Endometrial microvascular endothelial cells (primary cell): Measurements from ENCODE around the gene RAPGEF6. TPM values are rescaled to one million over a fixed set of nuclear protein-coding genes. Genes with fewer than 3 reads are reported as not detected.

Experiments
- in situ Hi-C: cut with HindIII; loops from 2 replicates; pipeline ENCODE4 v1.10.0; 2017; ENCODE audit warnings: low sequenced_read_pairs, low pct_unique_long_range_greater_than_20kb; ENCODE audit errors: inconsistent ontology term
- total RNA-seq: library from RNA; depleted of rRNA; stranded (reverse); fragments of >200 nt; gene quantifications from one replicate; pipeline ENCODE4 v1.2.3, GENCODE V29; 2015; ENCODE audit errors: inconsistent ontology term

RAPGEF6 gene
- total RNA-seq, 1 donor from 2014 or later, result 7.7 TPM

DNA sequence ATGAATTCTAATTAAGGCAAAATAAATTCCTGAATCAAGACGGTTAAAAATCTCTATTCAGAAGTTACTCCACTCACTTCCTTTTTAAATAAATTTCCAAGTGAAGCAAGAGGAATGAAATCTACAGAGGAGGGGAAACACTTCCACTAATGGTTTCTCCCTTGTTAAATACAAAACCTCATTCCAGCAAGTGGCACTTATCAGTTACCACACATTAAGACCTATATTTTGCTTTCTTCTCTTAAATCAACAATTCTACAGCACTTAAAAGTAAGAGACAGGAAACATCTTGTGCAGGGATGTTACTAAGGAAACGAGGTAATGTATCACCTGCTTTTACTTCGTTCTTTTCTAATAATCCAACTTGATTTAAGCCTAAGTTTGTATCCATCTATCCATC lies 172.6 kb downstream of the RAPGEF6 start:
- in situ Hi-C loops, result no loop called here

DNA sequence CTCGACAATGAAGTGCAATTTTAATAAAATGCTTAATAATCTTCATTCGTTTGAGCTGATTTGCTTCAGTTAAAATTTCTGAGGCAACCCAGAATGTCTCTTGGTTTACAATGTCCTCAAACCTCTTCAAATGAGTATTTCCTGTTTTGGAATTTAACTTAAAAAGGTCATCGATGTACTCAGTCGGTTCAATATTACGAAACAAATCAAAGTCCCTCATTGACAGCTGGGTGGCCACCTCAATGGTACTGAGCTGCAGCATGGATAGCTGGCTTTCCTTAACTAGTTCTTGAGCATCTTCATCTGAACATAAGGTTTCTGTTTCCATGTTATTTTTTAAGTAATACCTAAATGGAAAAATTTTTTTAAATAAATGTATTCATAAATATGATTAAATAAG lies 173.3 kb downstream of the RAPGEF6 start:
- in situ Hi-C loops, result no loop called here

DNA sequence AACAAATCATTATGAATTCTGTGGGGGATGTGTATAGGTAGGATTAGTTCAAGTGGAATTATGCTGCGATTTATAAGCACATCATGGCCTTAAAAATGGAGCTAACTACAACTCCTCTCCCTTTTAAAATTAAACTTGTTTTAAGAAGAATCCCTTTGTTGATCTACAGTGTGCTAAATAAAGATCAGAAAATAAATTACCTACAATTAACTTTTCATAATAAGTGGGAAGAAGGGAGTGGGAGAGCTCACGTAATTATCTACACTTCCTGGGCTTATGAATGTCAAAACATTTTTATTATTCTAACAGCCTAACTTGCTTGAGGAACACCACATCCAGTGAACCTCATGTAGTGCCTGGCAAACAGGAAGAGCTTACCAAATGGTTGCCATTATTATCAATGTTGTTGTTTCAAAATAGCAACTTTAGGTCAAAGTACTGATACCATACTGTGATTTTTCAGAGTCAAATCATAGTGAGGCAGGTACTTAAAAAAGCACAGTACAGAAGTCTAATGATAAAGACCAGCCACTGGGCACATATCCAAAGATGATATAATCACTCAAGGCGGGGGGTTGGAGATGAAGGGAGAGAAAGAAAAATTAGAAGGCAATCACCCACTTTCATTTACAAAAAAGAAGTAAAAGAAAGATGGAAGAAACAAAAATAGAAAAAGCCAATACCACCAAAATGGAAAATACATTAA lies 174.0 kb downstream of the RAPGEF6 start:
- in situ Hi-C loops, result no loop called here

DNA sequence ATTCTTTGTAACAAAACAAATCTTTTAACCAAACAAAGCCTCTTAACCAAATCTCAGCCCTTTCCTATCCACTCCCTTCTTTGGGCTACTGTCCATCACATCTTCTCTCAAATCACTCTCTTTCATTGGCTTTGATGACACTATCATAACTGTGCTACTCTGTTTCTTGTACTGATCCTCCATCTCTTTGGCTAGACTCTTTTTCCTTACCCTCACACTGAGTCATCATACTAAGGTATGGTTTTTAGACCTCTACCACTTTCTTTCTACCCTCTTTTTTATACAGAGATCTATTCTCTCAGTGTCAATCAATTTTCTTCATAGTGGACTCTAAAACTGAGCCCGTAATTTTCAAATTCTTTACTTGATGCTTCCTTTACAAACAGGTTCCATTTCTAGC lies 174.9 kb downstream of the RAPGEF6 start:
- in situ Hi-C loops, result no loop called here

DNA sequence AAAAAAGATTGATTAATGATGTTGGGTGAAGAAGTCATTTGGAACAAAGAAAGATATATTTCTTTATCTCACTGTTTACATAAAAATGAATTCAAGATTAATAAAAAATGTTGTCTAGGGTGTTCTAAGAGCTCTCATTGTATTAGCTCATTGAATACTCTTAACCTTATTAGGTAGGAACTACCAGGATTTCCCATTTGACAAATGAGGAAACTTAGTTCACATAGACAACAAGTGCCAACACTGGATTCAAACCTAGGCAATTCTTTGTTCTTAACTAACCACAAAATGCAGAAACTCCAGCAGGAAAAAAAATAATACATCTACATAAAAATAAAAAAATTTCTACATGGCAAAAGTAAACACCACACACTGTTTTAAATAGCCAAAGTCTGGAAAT lies 175.8 kb downstream of the RAPGEF6 start:
- in situ Hi-C loops, result no loop called here

DNA sequence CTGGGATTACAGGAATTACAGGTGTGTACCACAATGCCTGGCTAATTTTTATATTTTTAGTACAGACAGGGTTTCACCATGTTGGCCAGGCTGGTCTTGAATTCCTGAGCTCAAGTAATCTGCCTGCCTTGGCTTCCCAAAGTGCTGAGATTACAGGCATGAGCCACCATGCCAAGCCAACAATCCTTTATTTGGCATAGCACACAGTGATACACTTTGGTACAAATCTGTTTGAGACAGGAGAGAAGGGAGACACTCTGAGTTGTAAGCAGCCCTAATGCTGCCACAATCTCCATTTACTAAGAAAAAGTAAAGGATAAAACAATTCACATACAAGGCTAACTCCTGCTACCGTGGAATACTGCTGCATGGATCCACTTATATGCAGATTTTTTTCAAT lies 177.8 kb downstream of the RAPGEF6 start:
- in situ Hi-C loops, result no loop called here

DNA sequence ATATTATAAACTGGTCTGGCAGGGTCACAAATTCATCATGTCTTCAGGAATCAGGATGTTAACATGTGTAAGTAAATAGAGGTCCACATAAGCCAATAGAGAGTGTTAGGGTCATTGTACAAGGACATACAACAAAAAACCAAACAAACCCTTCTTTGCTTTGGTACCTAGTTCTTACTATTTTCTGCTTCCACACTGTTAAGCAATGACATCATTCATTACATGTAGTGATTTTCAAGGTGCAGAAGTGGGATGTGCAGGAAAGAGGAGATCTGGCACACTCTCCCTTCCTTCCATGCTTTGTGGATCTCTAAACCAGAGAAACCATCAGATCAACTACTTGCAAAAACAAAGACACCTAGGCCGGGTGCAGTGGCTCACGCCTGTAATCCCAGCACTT lies 184.1 kb downstream of the RAPGEF6 start:
- in situ Hi-C loops, result no loop called here

- in situ Hi-C loops, result loop anchor here (25.0 kb wide), 1 partner anchor 571 kb away; the partner anchor contains the start of gene ACSL6
These were observed 193.8 kb downstream of the RAPGEF6 start for GRCh38 chr5:131441184-131441583.

GRCh38 chr5:131436081-131436480 lies 198.9 kb downstream of the RAPGEF6 start:
- in situ Hi-C loops, result loop anchor here (25.0 kb wide), 1 partner anchor 576 kb away; the partner anchor contains the start of gene ACSL6

GRCh38 chr5:131433109-131433508 lies 201.9 kb downstream of the RAPGEF6 start:
- in situ Hi-C loops, result loop anchor here (25.0 kb wide), 1 partner anchor 579 kb away; the partner anchor contains the start of gene ACSL6

GRCh38 chr5:131431794-131432193 lies 203.2 kb downstream of the RAPGEF6 start:
- in situ Hi-C loops, result loop anchor here (25.0 kb wide), 1 partner anchor 581 kb away; the partner anchor contains the start of gene ACSL6

DNA sequence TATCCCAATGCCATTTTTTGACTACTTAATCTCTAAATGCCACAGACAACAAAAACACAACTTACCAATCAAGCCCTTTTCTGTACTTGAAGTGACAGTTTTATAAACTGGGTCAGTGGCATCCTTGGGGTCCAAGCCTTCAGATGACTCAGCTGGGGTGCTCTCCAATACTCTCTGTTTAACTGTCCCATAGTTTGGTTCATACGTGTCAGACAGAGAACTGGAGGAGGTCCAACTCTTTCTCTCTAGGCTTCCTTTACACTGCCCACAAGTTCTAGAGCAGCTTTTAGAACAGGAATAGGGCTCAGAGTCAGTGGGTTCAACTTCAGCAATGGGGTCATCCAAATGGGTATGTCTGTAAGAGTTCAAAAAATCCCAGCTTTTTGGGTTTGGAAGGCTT lies 204.2 kb downstream of the RAPGEF6 start:
- in situ Hi-C loops, result loop anchor here (25.0 kb wide), 1 partner anchor 582 kb away; the partner anchor contains the start of gene ACSL6

GRCh38 chr5:131426011-131426410 lies 209.0 kb downstream of the RAPGEF6 start:
- in situ Hi-C loops, result loop anchor here (25.0 kb wide), 1 partner anchor 586 kb away; the partner anchor contains the start of gene ACSL6

DNA sequence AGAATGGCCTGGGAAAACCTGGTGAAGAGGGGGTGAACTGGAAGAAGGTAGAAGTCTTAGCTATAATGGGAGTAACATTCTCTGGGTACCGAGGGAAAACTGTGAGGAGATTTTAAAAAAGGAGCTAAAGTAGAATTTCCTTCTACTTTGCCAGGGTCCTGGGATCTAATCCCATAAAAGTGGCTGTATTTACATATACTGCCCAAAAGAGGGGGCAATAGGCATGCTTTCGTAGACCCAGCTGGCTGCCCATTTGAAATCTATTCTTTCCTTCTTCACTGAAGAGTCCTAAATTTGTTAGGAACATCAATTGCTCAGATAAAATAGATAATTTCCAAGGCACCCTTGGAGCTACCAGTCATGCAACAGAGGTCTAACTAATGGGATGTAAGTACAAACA lies 212.0 kb downstream of the RAPGEF6 start:
- in situ Hi-C loops, result loop anchor here (25.0 kb wide), 1 partner anchor 161 kb away; the partner anchor contains the start of gene CDC42SE2

DNA sequence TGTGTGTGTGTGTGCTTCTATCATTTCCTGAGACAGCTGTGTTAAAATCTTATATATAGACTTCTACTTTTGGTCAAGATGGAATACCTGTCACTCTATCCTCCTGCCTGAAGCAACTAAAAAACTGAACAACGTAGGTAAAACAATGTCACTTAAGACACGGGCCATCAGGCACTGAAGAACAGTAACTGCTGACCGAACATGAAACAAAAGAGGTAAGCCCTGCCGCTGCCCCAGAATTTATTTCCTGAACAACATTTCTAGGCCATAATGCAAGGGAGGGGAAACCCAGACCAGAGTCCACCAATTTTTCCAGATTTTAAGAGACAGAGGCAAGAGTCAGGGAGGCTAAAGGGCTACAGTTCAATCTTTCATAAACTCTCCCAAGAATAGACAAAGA lies 215.2 kb downstream of the RAPGEF6 start:
- in situ Hi-C loops, result loop anchor here (25.0 kb wide), 1 partner anchor 158 kb away; the partner anchor contains the start of gene CDC42SE2

DNA sequence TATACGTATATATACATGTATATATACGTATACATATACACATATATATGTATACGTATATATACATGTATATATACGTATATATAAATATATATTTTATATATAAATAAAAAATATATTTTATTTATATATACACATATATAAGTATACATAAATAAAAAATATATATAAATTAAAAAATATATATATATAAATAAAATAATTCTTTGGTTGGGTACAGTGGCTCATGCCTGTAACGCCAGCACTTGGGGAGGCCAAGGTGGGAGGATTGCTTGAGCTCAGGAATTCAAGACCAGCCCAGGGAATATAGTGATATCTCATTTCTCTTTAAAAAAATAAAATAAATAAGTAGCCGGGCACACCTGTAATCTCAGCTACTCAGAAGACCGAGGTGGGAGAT lies 216.2 kb downstream of the RAPGEF6 start:
- in situ Hi-C loops, result loop anchor here (25.0 kb wide), 1 partner anchor 157 kb away; the partner anchor contains the start of gene CDC42SE2

DNA sequence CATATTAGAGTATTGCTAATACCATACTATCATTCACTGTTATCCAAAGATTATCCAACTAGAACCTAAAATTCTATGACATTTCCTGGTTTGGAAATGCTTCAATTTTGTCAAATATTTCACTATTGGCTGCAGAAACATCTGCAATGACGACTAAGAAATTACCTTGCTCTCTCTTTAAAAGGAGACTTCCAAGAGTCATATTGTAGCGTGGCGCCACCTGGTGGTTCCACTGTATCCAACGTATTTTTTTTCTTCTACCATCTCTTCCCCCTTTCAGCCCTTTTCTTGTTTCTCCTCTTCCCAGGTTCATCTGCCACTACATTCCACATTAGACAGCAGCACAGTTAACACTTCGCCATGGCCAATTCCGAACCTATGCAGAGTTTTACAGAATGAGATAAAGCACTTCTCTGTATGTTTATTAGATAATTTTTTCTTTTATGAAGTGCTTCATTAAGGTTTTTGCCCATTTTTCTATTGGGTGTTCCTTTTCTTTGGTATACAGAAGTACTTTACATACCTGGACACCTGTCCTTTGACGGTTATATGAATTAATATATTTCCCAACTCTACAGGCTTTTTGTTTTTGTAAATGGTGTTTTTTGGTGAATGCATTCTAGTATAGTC lies 217.7 kb downstream of the RAPGEF6 start:
- in situ Hi-C loops, result loop anchor here (25.0 kb wide), 1 partner anchor 155 kb away; the partner anchor contains the start of gene CDC42SE2

- in situ Hi-C loops, result loop anchor here (25.0 kb wide), 1 partner anchor 154 kb away; the partner anchor contains the start of gene CDC42SE2
These were observed 218.3 kb downstream of the RAPGEF6 start for GRCh38 chr5:131416729-131417128.

GRCh38 chr5:131413605-131414559 lies 221.1 kb downstream of the RAPGEF6 start:
- in situ Hi-C loops, result loop anchor here (25.0 kb wide), 1 partner anchor 152 kb away; the partner anchor contains the start of gene CDC42SE2
